A549 (cell line): ENCODE measurements around the gene ACVR2B. TPM values are rescaled to one million over a fixed set of nuclear protein-coding genes. Genes with fewer than 3 reads are reported as not detected.

ENCODE experiments used
- ATAC-seq, 2 experiments: fragments of 200-7000 bp in 1 of 2; fragments of >200 bp in 1 of 2; cut with Nextera tagmentation in 1 of 2; cut with Tn5 transposase in 1 of 2; 3 replicates each; pipeline versions ENCODE4 v1.8.0 to v1.9.1; 2018 to 2020; ENCODE audit warnings: mild to moderate bottlenecking in 1 of 2, moderate library complexity in 1 of 2
- CTCF ChIA-PET: fragments of 300-600 bp; sonication (Branson Sonifier 250); formaldehyde crosslinking; extraction: SDS; loops from one replicate; lab custom pipeline; 2021; ENCODE audit warnings: antibody characterized with exemption, inconsistent platforms; lab: Yijun Ruan, JAX
- POLR2A ChIA-PET: fragments of 350-600 bp; formaldehyde crosslinking; extraction: SDS; loops from one replicate; lab custom pipeline; 2021; ENCODE audit warnings: antibody characterized with exemption, inconsistent platforms; lab: Yijun Ruan, JAX
- DNase-seq, 2 experiments: peaks; one replicate each; pipeline versions ENCODE4 v3.0.0 to v3.0.0-alpha.2; 2011 to 2016; ENCODE audit warnings: low read depth in 1 of 2, low spot score in 1 of 2
- FAIRE-seq: peaks from 2 replicates; lab custom pipeline; 2011; peaks lifted over from hg19 to GRCh38; lab: Jason Lieb, UNC
- H3K27ac ChIP-seq, 2 experiments: fragments of >200 bp; sonication (Bioruptor Twin); formaldehyde crosslinking; 3 replicates each; pipeline ENCODE4 v1.5.1; 2016 to 2017
- H3K4me1 ChIP-seq: fragments of >200 bp; sonication (Bioruptor Twin); formaldehyde crosslinking; 3 replicates; pipeline ENCODE4 v1.6.1; 2016
- H3K4me2 ChIP-seq: fragments of >200 bp; sonication (Bioruptor Twin); formaldehyde crosslinking; 3 replicates; pipeline ENCODE4 v1.6.1; 2016
- H3K4me3 ChIP-seq: fragments of >200 bp; sonication (Bioruptor Twin); formaldehyde crosslinking; 3 replicates; pipeline ENCODE4 v1.5.1; 2016
- H3K9me3 ChIP-seq: fragments of >200 bp; sonication (Bioruptor Twin); formaldehyde crosslinking; 3 replicates; pipeline ENCODE4 v1.6.1; 2016
- CHD2 ChIP-seq: fragments of 150-350 bp; IDR thresholded peaks from 2 replicates; pipeline ENCODE4 v1.6.1; 2014; ENCODE audit warnings: low read length; ENCODE audit not compliant: partially characterized antibody
- CHD4 ChIP-seq: fragments of 200-600 bp; sonication (generic); IDR thresholded peaks from 2 replicates; pipeline ENCODE4 v1.6.1; 2016; ENCODE audit warnings: antibody characterized with exemption, mild to moderate bottlenecking, borderline replicate concordance
- CTCF ChIP-seq: fragments of >200 bp; sonication (Bioruptor Twin); formaldehyde crosslinking; IDR thresholded peaks from 3 replicates; pipeline ENCODE4 v1.5.1; 2016
- EHF ChIP-seq: fragments of 250-450 bp; sonication (Bioruptor Pico); IDR thresholded peaks from 2 replicates; pipeline ENCODE4 v1.5.0; 2020; ENCODE audit warnings: mild to moderate bottlenecking
- ELK1 ChIP-seq: fragments of 150-350 bp; IDR thresholded peaks from 2 replicates; pipeline ENCODE4 v1.6.1; 2014; ENCODE audit warnings: low read depth, mild to moderate bottlenecking, low read length
- EP300 ChIP-seq, 2 experiments: fragments of >200 bp; sonication (Bioruptor Twin); formaldehyde crosslinking; IDR thresholded peaks; 2 replicates in 1 of 2; 3 replicates in 1 of 2; pipeline ENCODE4 v1.6.1; 2016 to 2017
- ESRRA ChIP-seq: fragments of 150-350 bp; IDR thresholded peaks from 2 replicates; pipeline ENCODE4 v1.6.1; 2014; ENCODE audit warnings: mild to moderate bottlenecking, low read length, borderline replicate concordance
- FOSL2 ChIP-seq, 2 experiments: fragments of 450-650 bp in 1 of 2; fragments of >200 bp in 1 of 2; sonication (Bioruptor Twin) in 1 of 2; formaldehyde crosslinking; IDR thresholded peaks; 2 replicates each; pipeline versions ENCODE4 v1.5.0 to v1.6.1; 2016 to 2020; ENCODE audit warnings: mild to moderate bottlenecking in 1 of 2, moderate library complexity in 1 of 2
- HES2 ChIP-seq: fragments of >200 bp; sonication (Bioruptor Twin); formaldehyde crosslinking; IDR thresholded peaks from 2 replicates; pipeline ENCODE4 v1.6.1; 2016
- HMGXB4 ChIP-seq: fragments of 250-450 bp; sonication (Bioruptor Pico); IDR thresholded peaks from 2 replicates; pipeline ENCODE4 v1.5.0; 2021; ENCODE audit warnings: mild to moderate bottlenecking, moderate library complexity, borderline replicate concordance
- HOXB13 ChIP-seq: fragments of 250-450 bp; sonication (Bioruptor Pico); IDR thresholded peaks from 2 replicates; pipeline ENCODE4 v1.5.0; 2020; ENCODE audit warnings: low read depth, mild to moderate bottlenecking, moderate library complexity
- HOXB5 ChIP-seq: fragments of 250-450 bp; sonication (Bioruptor Pico); IDR thresholded peaks from 2 replicates; pipeline ENCODE4 v1.5.0; 2020; ENCODE audit warnings: mild to moderate bottlenecking, moderate library complexity
- JUNB ChIP-seq: fragments of >200 bp; sonication (Bioruptor Twin); formaldehyde crosslinking; IDR thresholded peaks from 2 replicates; pipeline ENCODE4 v1.6.1; 2016
- PBX3 ChIP-seq: IDR thresholded peaks from 2 replicates; pipeline ENCODE4 v1.6.1; 2012
- TFCP2L1 ChIP-seq: fragments of 250-450 bp; sonication (Bioruptor Pico); IDR thresholded peaks from 2 replicates; pipeline ENCODE4 v1.5.0; 2021; ENCODE audit warnings: mild to moderate bottlenecking
- ZNF302 ChIP-seq: fragments of 250-450 bp; sonication (Bioruptor Pico); IDR thresholded peaks from 2 replicates; pipeline ENCODE4 v1.9.0; 2021; ENCODE audit warnings: inconsistent platforms, mild to moderate bottlenecking, moderate library complexity
- ZSCAN20 ChIP-seq: fragments of 250-450 bp; sonication (Bioruptor Pico); IDR thresholded peaks from 2 replicates; pipeline ENCODE4 v1.8.0; 2022; ENCODE audit warnings: mild to moderate bottlenecking, moderate library complexity
- WGBS: methylation state at CpG from one replicate; pipeline ENCODE4 v1.1.6; 2017; ENCODE audit errors: missing lambda C conversion rate; 5-methylcytosine and 5-hydroxymethylcytosine counted together
- polyA plus RNA-seq, 4 experiments: library from polyadenylated mRNA; depleted of rRNA in 3 of 4; stranded (reverse); fragments of >200 nt; fragmentation: RNase III in 1 of 4; extraction: RNeasy Plus Mini Kit Qiagen cat#74134 plus additional on column Dnase treatment in 1 of 4; gene quantifications; 2 replicates in 3 of 4; 3 replicates in 1 of 4; pipeline ENCODE4 v1.2.3, GENCODE V29; 2011 to 2017

Gene ACVR2B
- polyA plus RNA-seq, 2 of the 4 experiments (the other 2 are of a cell fraction): 1.2 to 2.8 TPM

- TF ChIP-seq EHF (no peak), PBX3 (no peak), ZSCAN20 (CRISPR knock-in tag) (no peak), HOXB13 (CRISPR knock-in tag) (no peak)
- TF ChIP-seq, all 56 proteins: peak for 0
These were observed 6.9 kb upstream of the ACVR2B start (continued) for GRCh38 chr3:38446812-38447211.

- POLR2A ChIA-PET: no interaction called here
- FAIRE-seq: no peak
These were observed 2.8 kb upstream of the ACVR2B start for GRCh38 chr3:38450853-38451252.

More at GRCh38 chr3:38450853-38451252, 2.8 kb upstream of the ACVR2B start:
- Histone ChIP-seq H3K4me2 (no peak overlapping the region), H3K27ac (no peak overlapping the region), H3K4me1 (peaks cover 6% of the 10 kb centered on the region; the same call in 1 of the 3 replicates), H3K9me3 (no peaks in the 10 kb centered on the region), H3K4me3 (no peak overlapping the region)
- CTCF ChIA-PET: interaction anchor here (2.3 to 2.5 kb wide), 2 partner anchors 71 to 104 kb away, joined by 6 to 14 read pairs; partner anchors contain the start of gene XYLB
- no peak for DNase-seq
- WGBS: 78% methylated on average over 3 of the region's 3 CpGs
- TF ChIP-seq ELK1 (no peak), CTCF (no peak), ZNF302 (CRISPR knock-in tag) (no peak), ESRRA (no peak), CHD2 (no peak), CHD4 (no peak), EP300 (IDR thresholded peaks at IDR 0.05) (no peak), TFCP2L1 (no peak), HES2 (no peak), FOSL2 (IDR thresholded peaks at IDR 0.05) (no peak), FOSL2 (CRISPR knock-in tag; IDR thresholded peaks at IDR 0.05) (no peak), HOXB5 (CRISPR knock-in tag) (no peak), HMGXB4 (no peak), JUNB (no peak)
- ATAC-seq: no peak
